Right lobe of liver (tissue), 4 donors: ENCODE measurements around the gene TMEM201.

Experiments
- POLR2A ChIP-seq: fragments of 450-650 bp; IDR thresholded peaks from one replicate; pipeline ENCODE4 v1.6.1; 2017; ENCODE audit warnings: antibody characterized with exemption, mild to moderate bottlenecking
- TF ChIP-seq, protein P1 (sequence below), 4 donors: fragments of 200-600 bp in 3 of 4; fragments of 450-650 bp in 1 of 4; IDR thresholded peaks; one replicate each; pipeline versions ENCODE4 v1.5.1 to v1.8.0; 2016 to 2022; ENCODE audit warnings: antibody characterized with exemption in 4 of 4, mild to moderate bottlenecking in 2 of 4
- donor health status: DM: no; HTN: no; CAD: no.
- donor health status: DM: no; HTN: no; CAD: no.
- donor health status: DM: no; HTN: yes; CAD: no.

DNA sequence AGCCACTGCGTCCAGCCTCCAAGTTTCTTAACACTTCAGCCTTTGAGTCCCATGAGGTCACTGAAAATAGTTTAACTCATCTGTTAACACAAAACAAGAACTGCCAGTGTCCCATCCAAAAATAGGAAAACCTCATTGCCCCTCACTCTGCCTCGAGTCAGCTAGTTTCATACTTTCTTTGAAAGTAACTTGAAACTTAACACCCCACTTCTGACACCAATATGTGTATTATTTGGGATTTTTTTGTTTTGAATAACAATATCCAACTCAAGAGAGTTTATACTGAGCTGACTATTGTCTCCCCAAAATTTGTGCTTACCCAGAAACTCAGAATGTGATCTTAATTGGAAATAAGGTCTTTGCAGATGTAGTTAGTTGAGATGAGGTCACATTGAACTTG lies 45.9 kb downstream of the TMEM201 start:
- TF ChIP-seq, protein P1, sequence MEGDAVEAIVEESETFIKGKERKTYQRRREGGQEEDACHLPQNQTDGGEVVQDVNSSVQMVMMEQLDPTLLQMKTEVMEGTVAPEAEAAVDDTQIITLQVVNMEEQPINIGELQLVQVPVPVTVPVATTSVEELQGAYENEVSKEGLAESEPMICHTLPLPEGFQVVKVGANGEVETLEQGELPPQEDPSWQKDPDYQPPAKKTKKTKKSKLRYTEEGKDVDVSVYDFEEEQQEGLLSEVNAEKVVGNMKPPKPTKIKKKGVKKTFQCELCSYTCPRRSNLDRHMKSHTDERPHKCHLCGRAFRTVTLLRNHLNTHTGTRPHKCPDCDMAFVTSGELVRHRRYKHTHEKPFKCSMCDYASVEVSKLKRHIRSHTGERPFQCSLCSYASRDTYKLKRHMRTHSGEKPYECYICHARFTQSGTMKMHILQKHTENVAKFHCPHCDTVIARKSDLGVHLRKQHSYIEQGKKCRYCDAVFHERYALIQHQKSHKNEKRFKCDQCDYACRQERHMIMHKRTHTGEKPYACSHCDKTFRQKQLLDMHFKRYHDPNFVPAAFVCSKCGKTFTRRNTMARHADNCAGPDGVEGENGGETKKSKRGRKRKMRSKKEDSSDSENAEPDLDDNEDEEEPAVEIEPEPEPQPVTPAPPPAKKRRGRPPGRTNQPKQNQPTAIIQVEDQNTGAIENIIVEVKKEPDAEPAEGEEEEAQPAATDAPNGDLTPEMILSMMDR (IDR thresholded peaks at IDR 0.05), result no peak
- no peak for TF ChIP-seq POLR2A
